MM.1S (cell line): ENCODE data around the gene SLIT2.

Source experiments
- CTCF ChIP-seq: fragments of 300-600 bp; sonication (generic); IDR thresholded peaks from 2 replicates; pipeline ENCODE4 v1.5.1; 2016; ENCODE audit warnings: antibody characterized with exemption, low read length, mixed read lengths
- EZH2 ChIP-seq: fragments of 300-600 bp; sonication (generic); optimal IDR thresholded peaks from 2 replicates; pipeline ENCODE3; 2017; ENCODE audit warnings: low read depth, mild to moderate bottlenecking, antibody characterized with exemption, low read length, mixed read lengths
- EZH2phosphoT487 ChIP-seq: fragments of 300-600 bp; sonication (generic); IDR thresholded peaks from 2 replicates; pipeline ENCODE4 v1.6.1; 2018; ENCODE audit warnings: antibody characterized with exemption, low read length

GRCh38 chr4:20219521-20219920, 32.2 kb upstream of the SLIT2 start:
- TF ChIP-seq CTCF = no peak
- TF ChIP-seq EZH2phosphoT487 = no peak
- TF ChIP-seq EZH2 = no peak
